ENCODE data around the gene ZNF76. TPM values are rescaled to one million over a fixed set of nuclear protein-coding genes. Genes with fewer than 3 reads are reported as not detected.

The ZNF76 gene
- 66.2 and 84.5 TPM in 2 replicates for total RNA-seq (2013; cell fraction: nucleolus; rRNA removed)
- 23.1 and 29.5 TPM in 2 replicates for total RNA-seq (2014; rRNA removed)
- 12.4 and 13.5 TPM in 2 replicates for total RNA-seq (2014; rRNA removed; fragmentation: Illumina TruSeq; extraction: Trizol)
- total RNA-seq (2021) = 29.3 and 35.8 TPM in 2 replicates
- 12.0 TPM for polyA plus RNA-seq (2011; ENCODE audit: low read depth)
- 16.1 and 25.9 TPM in 2 replicates for polyA plus RNA-seq (2011; rRNA removed)
- polyA plus RNA-seq (2011; cell fraction: cytosol; rRNA removed) = 21.1 and 27.7 TPM in 2 replicates
- polyA plus RNA-seq (2011; cell fraction: nucleus; rRNA removed) = 166 and 175 TPM in 2 replicates
- polyA plus RNA-seq (2012) = 25.4 and 32.4 TPM in 2 replicates
- polyA plus RNA-seq (2014; fragmentation: Illumina TruSeq; extraction: Trizol) = 19.9 and 23.5 TPM in 2 replicates
- polyA plus RNA-seq (2014; fragmentation: Nextera tagmentation; extraction: Ambion mirVana) = 1 to 10 TPM; 2.8 to 3.1 TPM
- 40.5 and 41.0 TPM in 2 replicates for polyA plus RNA-seq (2014; rRNA removed)
- 10 to 100 TPM; 23.7 to 25.8 TPM for polyA plus RNA-seq (2016; fragmentation: Nextera tagmentation; extraction: Ambion mirVana)
- polyA minus RNA-seq (2011; rRNA and poly(A)+ RNA removed) = 37.5 and 38.8 TPM in 2 replicates
- polyA minus RNA-seq (2011; cell fraction: cytosol; rRNA and poly(A)+ RNA removed) = 6.4 and 6.7 TPM in 2 replicates
- 23.8 and 29.1 TPM in 2 replicates for polyA minus RNA-seq (2011; cell fraction: nucleus; rRNA and poly(A)+ RNA removed)
- Bru-seq, nascent RNA = percentile 64 among the genes with signal in this experiment
- BruChase-seq, experiment 1, labeled RNA remaining after a 6-hour chase = percentile 62 among the genes with signal in this experiment
- BruChase-seq, experiment 2, labeled RNA remaining after a 2-hour chase = percentile 58 among the genes with signal in this experiment
- long read RNA-seq, experiment 1, partial matches to known transcripts = 0 of 5 reads
- long read RNA-seq, experiment 1, other reads (novel, unspliced or antisense) = 3 of 5 reads
- long read RNA-seq, experiment 2, partial matches to known transcripts = 3 of 7 reads
- long read RNA-seq, experiment 2, other reads (novel, unspliced or antisense) = 3 of 7 reads

GRCh38 chr6:35259194-35259947 lies at the start of gene ZNF76:
Gene ZNF76, plus strand, starts transcription at chr6:35259735. Its CDS starts 21,417 bp downstream, at chr6:35281152.
- no peaks in the 10 kb centered on the region for H3K27me3 ChIP-seq (replicated peaks in 1 of 2; ENCODE audit: control insufficient read depth in 2 of 2, insufficient read depth in 2 of 2, low read length in 1 of 2)
- peak; percentile 72 for FAIRE-seq
- RAD21 ChIA-PET (ENCODE audit: unreplicated experiment) = interaction anchor here (0.5 to 1.7 kb wide), 8 partner anchors 8 to 69 kb away, joined by 3 to 9 read pairs (median 3); no protein-coding TSS in a partner anchor
- in situ Hi-C loops (cut with MboI) (no loop called here), intact Hi-C loops (cut with micrococcal nuclease; ENCODE audit: unreplicated experiment) (no loop called here)
- peak within 1 kb of the TSS; percentile 84 for H3K9ac ChIP-seq (ENCODE audit: control insufficient read depth, insufficient read depth, low read length)
- H2AFZ ChIP-seq (ENCODE audit: control insufficient read depth, low read depth, low read length) = peak within 1 kb of the TSS; percentile 99
- H4K20me1 ChIP-seq (ENCODE audit: control insufficient read depth, insufficient read depth) = no peaks in the 10 kb centered on the region
- under 1% methylated on average over 53 of the region's 82 CpGs for WGBS (ENCODE audit: insufficient coverage, insufficient replicate concordance, low lambda C conversion rate, missing lambda C conversion rate)
- peak within 1 kb of the TSS; percentile 70 for H3K4me3 ChIP-seq
- SMC1A ChIA-PET (ENCODE audit: uncharacterized antibody, unreplicated experiment) = interaction anchor here (0.7 to 1.3 kb wide), 4 partner anchors 10 to 362 kb away, joined by 3 read pairs; no protein-coding TSS in a partner anchor
- H3K4me1 ChIP-seq (ENCODE audit: control insufficient read depth, insufficient read depth, low read length) = no peaks in the 10 kb centered on the region; the same call in 1 of the 2 replicates
- peak within 1 kb of the TSS; percentile 85 for H3K27ac ChIP-seq (ENCODE audit: control insufficient read depth, insufficient read depth)
- peaks cover 23% of the 10 kb centered on the region for H3K79me2 ChIP-seq (ENCODE audit: control insufficient read depth, insufficient read depth, low read length)
- ATAC-seq = peak; percentile 90
- no peaks in the 10 kb centered on the region for H3K9me3 ChIP-seq (replicated peaks; ENCODE audit: control insufficient read depth, insufficient read depth, low read length)
- peak; percentile 63 for DNase-seq (ENCODE audit: low read depth, low spot score)
- CTCF ChIA-PET = interaction anchor here (0.9 to 5.0 kb wide), 7 partner anchors 12 to 191 kb away, joined by 3 to 52 read pairs (median 7); partner anchors contain the start of gene DEF6
- POLR2A ChIA-PET = interaction anchor here (0.6 to 2.9 kb wide), 7 partner anchors 9 to 428 kb away, joined by 3 to 10 read pairs (median 5); partner anchors contain the start of gene DEF6
- no peaks in the 10 kb centered on the region for H3K36me3 ChIP-seq (ENCODE audit: control insufficient read depth in 2 of 2, insufficient read depth in 2 of 2, low read length in 1 of 2)
- BruUV-seq (replicated peaks) = no TSS peak
- H3K4me2 ChIP-seq (ENCODE audit: control insufficient read depth, insufficient read depth) = peak within 1 kb of the TSS; percentile 94
- TF ChIP-seq PAX5 (IDR thresholded peaks at IDR 0.05; ENCODE audit: borderline replicate concordance, low read depth, low read length) (peak; percentile 38; the same call in 1 of the 2 replicates), CBX3 (IDR thresholded peaks at IDR 0.05; ENCODE audit: borderline replicate concordance, low read depth) (no peak), BHLHE40 (IDR thresholded peaks at IDR 0.05; ENCODE audit: borderline replicate concordance in 1 of 2, low read depth in 2 of 2, low read length in 1 of 2) (peak; percentile 88 to 96; a peak in 3 of 4 replicates), IRF3 (IDR thresholded peaks at IDR 0.05) (no peak), RAD21 (IDR thresholded peaks at IDR 0.05; ENCODE audit: insufficient read depth, low read depth, low read length) (no peak), ZNF207 (IDR thresholded peaks at IDR 0.05; ENCODE audit: borderline replicate concordance) (peak; percentile 93), KLF5 (IDR thresholded peaks at IDR 0.05; ENCODE audit: partially characterized antibody) (peak; percentile 43), ASH2L (IDR thresholded peaks at IDR 0.05; ENCODE audit: borderline replicate concordance, low read depth) (no peak), JUNB (IDR thresholded peaks at IDR 0.05) (no peak), POLR2AphosphoS5 (IDR thresholded peaks at IDR 0.05; ENCODE audit: low read length) (peak; percentile 68; the same call in 1 of the 2 replicates), ZBED1 (IDR thresholded peaks at IDR 0.05; ENCODE audit: borderline replicate concordance) (no peak), E4F1 (IDR thresholded peaks at IDR 0.05; ENCODE audit: borderline replicate concordance, partially characterized antibody) (no peak), POLR2A (IDR thresholded peaks at IDR 0.05; ENCODE audit: low read depth, low read length) (peak; percentile 89)

Measured in GM12878 (cell line).